Epithelial cell of prostate (primary cell): ENCODE data around the gene SGF29.
"Not testable (repeated sequence)": the region's sequence is repeated elsewhere in the genome, so short reads cannot be mapped to it uniquely, and the experiment has no call there.

Experiments used
- DNase-seq: peaks from one replicate; pipeline ENCODE4 v3.0.0-alpha.2; 2011; ENCODE audit warnings: low read depth, low spot score
- H3K27ac ChIP-seq: fragments of 450-650 bp; 2 replicates; pipeline ENCODE4 v1.5.1; 2017; ENCODE audit warnings: mild to moderate bottlenecking

The SGF29 gene

GRCh38 chr16:28531777-28532744 lies 21.7 kb upstream of the SGF29 start:
- peak overlapping the region; percentile 84 for H3K27ac ChIP-seq
- no peak for DNase-seq

GRCh38 chr16:28532940-28533647 lies 20.6 kb upstream of the SGF29 start:
- H3K27ac ChIP-seq: peak overlapping the region; percentile 84
- no peak for DNase-seq

- peak overlapping the region; percentile 84 for H3K27ac ChIP-seq
- no peak for DNase-seq
Observed at GRCh38 chr16:28534542-28535373, 19.0 kb upstream of the SGF29 start.

GRCh38 chr16:28537076-28537475 lies 16.6 kb upstream of the SGF29 start:
- peak; percentile 80 for DNase-seq
- H3K27ac ChIP-seq: peak overlapping the region; percentile 84

GRCh38 chr16:28537964-28538732 lies 15.6 kb upstream of the SGF29 start:
- no peak for DNase-seq
- peak overlapping the region; percentile 84 for H3K27ac ChIP-seq

GRCh38 chr16:28538733-28539596 lies 14.8 kb upstream of the SGF29 start, which contains the start of gene NUPR1:
Gene NUPR1, minus strand, starts transcription at chr16:28538974. Its CDS starts 67 bp downstream, at chr16:28538907.
- H3K27ac ChIP-seq: peak within 1 kb of the TSS; percentile 84
- peak; percentile 77 for DNase-seq

- H3K27ac ChIP-seq: no peak overlapping the region
- no peak for DNase-seq
Observed at GRCh38 chr16:28540346-28540745, 13.4 kb upstream of the SGF29 start.

- DNase-seq: no peak
- H3K27ac ChIP-seq: peak overlapping the region; percentile 39
Observed at GRCh38 chr16:28542646-28543045, 11.1 kb upstream of the SGF29 start.

- H3K27ac ChIP-seq: peak overlapping the region; percentile 39
- peak; percentile 70 for DNase-seq
Observed at GRCh38 chr16:28543072-28543471, 10.6 kb upstream of the SGF29 start.

- no peak for DNase-seq
- H3K27ac ChIP-seq: no peak overlapping the region
Observed at GRCh38 chr16:28544998-28545397, 8.7 kb upstream of the SGF29 start.

- DNase-seq, H3K27ac ChIP-seq: not testable (repeated sequence)
Observed at GRCh38 chr16:28545964-28546363, 7.8 kb upstream of the SGF29 start.

GRCh38 chr16:28546626-28547025 lies 7.1 kb upstream of the SGF29 start:
- H3K27ac ChIP-seq: no peak overlapping the region
- DNase-seq: no peak

GRCh38 chr16:28548306-28548802 lies 5.4 kb upstream of the SGF29 start:
- DNase-seq: no peak
- no peak overlapping the region for H3K27ac ChIP-seq

GRCh38 chr16:28549301-28549899 lies 4.3 kb upstream of the SGF29 start:
- no peak for DNase-seq
- no peak overlapping the region for H3K27ac ChIP-seq

- H3K27ac ChIP-seq: no peak overlapping the region
- DNase-seq: no peak
Observed at GRCh38 chr16:28554634-28555423, 1.1 kb downstream of the SGF29 start.

- no peak overlapping the region for H3K27ac ChIP-seq
- DNase-seq: no peak
Observed at GRCh38 chr16:28555561-28555960, 1.8 kb downstream of the SGF29 start.

GRCh38 chr16:28556914-28557320 lies 3.2 kb downstream of the SGF29 start:
- H3K27ac ChIP-seq: no peak overlapping the region
- no peak for DNase-seq
